HG03045 (cell line): ENCODE results near the gene IFNLR1.

Experiments
- ATAC-seq: cut with Tn5 transposase; IDR thresholded peaks from one replicate; pipeline ENCODE4 v1.9.1; 2021; ENCODE audit warnings: mild to moderate bottlenecking, moderate library complexity; ENCODE audit not compliant: unreplicated experiment

IFNLR1 gene

DNA sequence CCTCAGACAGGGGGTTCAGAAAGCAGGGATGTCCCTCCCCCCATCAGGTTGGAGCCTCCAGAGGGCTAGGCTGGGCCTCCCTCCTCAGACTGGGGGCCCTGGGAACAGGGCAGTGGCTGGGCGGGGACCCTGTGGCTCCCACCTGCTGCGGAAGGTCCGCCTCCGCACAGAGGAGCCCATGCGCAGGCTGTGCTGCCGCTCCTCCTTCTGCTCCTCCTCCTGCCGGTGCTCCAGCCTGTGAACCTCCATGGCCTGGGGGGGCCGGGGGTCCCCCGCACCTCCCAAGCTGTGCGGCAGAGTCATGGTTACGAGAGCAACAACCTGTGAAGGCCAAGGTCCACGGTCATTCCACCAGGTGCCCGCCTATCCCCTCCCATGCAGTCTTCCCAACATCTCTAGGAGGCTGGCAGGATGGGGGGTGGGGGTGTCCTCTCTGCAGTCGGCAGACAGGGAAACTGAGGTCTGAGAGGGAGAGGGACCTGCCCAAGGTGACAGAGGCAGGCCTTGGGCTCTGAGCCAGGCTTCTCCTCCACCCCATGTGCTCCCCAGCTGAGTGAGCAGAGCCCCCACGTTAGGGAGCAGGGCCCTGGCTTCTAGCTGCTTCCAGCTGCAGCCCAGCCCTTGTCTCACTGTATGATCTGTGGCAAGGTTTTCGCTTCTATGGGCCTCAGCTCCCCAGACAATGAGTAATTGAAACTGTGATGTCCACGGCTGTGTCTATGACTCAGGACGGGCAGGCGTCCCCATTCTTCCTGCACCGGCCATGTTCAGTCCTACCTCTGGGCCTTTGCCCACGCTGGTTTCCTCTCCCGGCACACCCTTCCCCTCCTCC is 78.5 kb downstream of the IFNLR1 start:
- no peak for ATAC-seq

DNA sequence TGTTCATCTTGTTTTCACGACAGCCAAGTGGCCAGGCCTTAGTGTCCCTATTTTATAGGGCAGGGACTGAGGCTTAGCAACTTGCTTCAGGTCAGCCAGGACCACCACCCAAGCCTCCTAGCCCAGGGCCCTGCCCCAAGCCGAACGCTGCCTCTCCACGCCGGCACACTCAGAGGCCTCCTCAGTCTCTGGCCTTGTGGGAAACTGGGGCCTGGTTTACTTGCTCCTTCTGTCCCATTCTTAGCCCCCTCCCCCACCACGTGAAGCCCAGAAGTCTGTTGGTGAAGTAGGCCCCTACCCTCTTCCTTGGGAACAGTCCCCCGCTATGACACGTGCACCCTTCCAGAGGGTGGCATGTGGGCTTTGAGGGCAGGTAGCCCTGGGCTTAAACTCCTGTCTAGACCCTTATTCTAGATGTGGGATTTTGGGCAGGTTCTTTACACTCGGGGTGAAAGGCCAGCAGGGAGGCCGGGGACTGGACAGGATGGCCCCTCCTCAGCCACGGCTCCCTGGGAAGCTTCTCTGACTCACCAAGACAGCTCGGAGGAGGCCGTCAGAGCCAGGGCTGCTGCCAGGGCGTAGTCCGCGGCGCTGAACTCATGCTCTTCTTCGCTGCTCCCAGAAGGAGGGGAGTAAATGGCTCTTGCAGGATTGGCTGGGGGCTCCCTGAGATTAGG is 79.5 kb downstream of the IFNLR1 start:
- no peak for ATAC-seq

DNA sequence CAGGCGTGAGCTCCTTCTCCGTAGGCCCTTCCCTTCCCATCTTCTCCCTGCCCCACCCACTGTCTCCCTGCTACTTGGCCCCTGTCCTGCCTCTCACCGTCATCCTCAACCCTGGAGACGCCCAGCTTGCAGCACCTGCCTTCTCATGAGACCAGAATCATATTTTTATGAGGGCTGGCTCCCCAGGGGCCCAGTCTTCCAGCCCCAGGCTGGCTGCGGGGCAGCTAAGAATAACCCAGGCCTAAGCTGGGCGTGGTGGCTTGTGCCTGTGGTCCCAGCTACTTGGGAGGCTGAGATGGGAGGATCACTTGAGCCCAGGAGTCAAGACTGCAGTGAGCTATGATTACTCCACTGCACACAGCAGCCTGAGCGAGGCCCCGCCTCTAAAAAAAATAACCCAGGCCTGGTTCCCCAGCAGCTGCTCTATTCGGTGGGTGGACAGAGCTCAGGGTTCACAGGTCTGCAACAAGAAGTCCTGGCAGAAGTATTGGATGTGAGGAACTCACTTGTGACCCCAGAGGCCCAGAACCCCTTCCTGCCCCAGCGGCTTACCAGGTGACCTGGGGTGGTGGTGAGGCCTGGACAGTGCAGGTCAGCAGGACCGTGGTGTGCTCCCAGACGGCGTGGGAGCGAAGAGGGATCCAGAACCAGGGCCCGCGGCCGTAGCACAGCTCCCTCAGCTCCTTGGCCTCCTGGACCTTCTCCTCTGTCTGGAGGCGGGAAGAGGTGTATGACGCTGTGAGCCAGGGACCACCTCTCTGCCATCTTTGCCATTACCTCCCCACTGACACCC is 81.5 kb downstream of the IFNLR1 start:
- ATAC-seq: no peak

- no peak for ATAC-seq
Observed at GRCh38 chr1:24104854-24105253, 82.2 kb downstream of the IFNLR1 start.
